HG02943 (cell line): Measurements from ENCODE around the gene KIAA1217.
"Not testable (repeated sequence)": the region's sequence is repeated elsewhere in the genome, so short reads cannot be mapped to it uniquely, and the experiment has no call there.

Source experiments
- ATAC-seq: cut with Tn5 transposase; IDR thresholded peaks from one replicate; pipeline ENCODE4 v1.9.1; 2021; ENCODE audit warnings: mild to moderate bottlenecking, low read depth, moderate library complexity; ENCODE audit not compliant: unreplicated experiment

KIAA1217 gene

GRCh38 chr10:24324651-24325050 is 115.7 kb downstream of the KIAA1217 start:
- ATAC-seq, result no peak

DNA sequence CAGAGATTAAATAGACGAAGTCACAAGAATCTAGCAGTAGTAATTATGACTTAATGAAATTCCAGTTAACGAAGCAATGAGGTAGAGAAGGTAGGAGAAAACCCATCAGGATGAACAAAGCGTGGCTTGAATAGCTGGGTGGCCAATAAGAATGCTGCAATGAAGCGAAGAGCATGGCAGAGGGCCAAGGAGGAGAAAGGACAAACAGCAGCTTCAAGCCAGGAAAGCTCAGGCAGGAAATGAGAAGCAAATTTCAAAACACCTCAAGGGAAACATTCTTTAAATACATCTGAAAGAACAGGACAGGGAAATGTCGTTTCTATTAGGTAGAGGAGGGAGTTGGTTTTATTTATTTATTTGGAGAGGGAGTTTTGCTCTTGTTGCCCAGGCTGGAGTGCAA is 122.5 kb downstream of the KIAA1217 start:
- no peak for ATAC-seq

DNA sequence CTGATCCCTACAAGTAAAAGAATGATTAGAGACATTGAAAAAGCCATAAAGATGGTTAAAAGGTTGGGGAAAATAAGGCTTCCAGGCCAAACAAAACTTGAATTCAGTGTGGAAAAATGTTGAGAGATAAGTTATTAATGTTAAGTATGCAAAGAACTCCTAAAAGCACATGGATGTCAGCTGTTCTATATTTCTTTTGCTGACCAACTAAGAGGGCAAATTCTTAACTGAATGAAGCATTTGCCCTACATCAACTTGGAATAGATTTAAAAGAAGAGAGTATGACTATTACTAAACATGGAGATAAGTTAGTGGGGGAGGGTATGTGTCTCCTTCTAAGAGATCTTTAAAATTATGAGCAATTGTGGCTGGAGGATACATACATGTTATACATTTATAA is 124.8 kb downstream of the KIAA1217 start:
- no peak for ATAC-seq

GRCh38 chr10:24334279-24334939 is 125.5 kb downstream of the KIAA1217 start:
- ATAC-seq, result no peak

- not testable (repeated sequence) for ATAC-seq
Observed at GRCh38 chr10:24337723-24338122, 128.8 kb downstream of the KIAA1217 start.

DNA sequence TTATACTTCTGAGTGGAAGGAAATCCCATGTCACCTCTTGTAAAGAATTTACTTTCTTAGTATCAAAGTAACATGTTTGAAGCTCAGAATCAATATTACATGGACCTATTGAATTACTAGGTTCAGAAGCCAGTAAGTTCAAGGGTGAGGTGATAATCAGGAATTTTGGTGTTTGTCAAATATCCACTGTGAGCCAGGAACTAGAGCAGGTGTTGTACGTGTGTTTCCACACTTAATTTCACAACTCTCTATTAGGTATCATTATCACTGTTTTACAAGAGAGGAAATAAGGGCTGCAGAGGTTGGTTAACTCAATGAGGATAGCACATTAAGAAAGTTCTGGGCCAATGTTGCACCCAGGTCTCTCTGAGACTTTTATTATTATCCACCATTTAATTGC is 130.4 kb downstream of the KIAA1217 start:
- ATAC-seq, result no peak

- ATAC-seq, result no peak
Observed at GRCh38 chr10:24340446-24340845, 131.5 kb downstream of the KIAA1217 start.

DNA sequence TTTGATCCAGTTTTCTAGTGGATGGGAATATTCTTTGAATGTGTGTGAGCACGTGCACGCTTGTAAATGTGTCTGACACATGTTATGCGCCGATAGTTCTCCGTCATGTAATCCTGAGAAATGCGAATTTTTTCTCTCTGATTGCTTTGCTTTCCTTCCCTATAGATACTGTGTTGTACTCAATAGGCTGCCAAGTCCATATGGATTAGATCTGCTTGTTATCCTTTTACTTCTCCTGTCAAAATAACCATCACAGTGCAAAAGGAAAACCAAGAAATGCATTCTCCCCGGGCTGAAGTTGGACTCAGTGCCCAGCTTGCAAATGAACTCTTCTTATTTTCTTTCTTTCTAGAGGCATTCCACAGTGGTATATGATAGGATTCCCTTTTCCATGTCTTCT is 131.9 kb downstream of the KIAA1217 start:
- no peak for ATAC-seq

- ATAC-seq, result no peak
Observed at GRCh38 chr10:24341371-24341770, 132.4 kb downstream of the KIAA1217 start.

DNA sequence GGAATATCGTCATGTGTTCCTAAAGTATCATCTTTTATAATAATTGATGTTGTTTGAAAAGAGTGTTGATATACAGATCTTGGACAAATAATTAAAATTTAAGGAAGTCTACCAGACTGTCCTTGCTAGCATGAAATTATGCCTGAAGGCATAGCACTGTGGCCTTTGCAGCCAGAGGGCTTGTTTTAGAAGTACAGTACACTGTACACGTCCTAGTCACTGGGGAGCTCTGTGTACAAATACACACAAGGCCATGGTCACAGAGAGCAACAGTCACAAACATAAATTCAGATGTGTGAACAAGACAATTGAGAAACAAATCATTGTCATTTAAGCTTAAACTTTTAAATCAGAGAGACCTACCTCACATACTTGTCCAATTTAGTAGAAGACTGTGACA is 133.0 kb downstream of the KIAA1217 start:
- ATAC-seq, result no peak

DNA sequence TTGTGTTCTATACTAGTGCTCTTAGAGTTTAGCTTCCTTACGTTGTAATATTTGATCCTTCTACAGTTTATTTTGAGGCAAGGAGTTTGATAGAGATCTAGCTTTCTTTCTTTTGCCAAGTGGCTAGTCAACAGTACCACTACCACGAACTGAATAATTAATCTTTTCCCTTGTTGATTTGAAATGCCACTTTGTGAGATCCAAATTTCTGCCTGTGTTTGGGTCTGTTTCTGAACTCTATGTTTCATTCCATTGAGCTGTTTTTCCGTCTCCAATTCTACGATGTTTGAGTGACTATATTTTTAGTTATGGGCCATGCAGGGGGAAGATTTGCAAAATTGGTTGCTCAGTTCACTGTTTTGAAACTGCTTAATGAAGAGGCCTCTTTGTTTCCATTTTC is 134.7 kb downstream of the KIAA1217 start:
- no peak for ATAC-seq

GRCh38 chr10:24344279-24344678 is 135.3 kb downstream of the KIAA1217 start:
- ATAC-seq, result no peak

GRCh38 chr10:24344695-24345463 is 135.9 kb downstream of the KIAA1217 start:
- ATAC-seq, result no peak

GRCh38 chr10:24346877-24347519 is 138.1 kb downstream of the KIAA1217 start:
- no peak for ATAC-seq

GRCh38 chr10:24349379-24350001 is 140.6 kb downstream of the KIAA1217 start:
- ATAC-seq, result no peak

DNA sequence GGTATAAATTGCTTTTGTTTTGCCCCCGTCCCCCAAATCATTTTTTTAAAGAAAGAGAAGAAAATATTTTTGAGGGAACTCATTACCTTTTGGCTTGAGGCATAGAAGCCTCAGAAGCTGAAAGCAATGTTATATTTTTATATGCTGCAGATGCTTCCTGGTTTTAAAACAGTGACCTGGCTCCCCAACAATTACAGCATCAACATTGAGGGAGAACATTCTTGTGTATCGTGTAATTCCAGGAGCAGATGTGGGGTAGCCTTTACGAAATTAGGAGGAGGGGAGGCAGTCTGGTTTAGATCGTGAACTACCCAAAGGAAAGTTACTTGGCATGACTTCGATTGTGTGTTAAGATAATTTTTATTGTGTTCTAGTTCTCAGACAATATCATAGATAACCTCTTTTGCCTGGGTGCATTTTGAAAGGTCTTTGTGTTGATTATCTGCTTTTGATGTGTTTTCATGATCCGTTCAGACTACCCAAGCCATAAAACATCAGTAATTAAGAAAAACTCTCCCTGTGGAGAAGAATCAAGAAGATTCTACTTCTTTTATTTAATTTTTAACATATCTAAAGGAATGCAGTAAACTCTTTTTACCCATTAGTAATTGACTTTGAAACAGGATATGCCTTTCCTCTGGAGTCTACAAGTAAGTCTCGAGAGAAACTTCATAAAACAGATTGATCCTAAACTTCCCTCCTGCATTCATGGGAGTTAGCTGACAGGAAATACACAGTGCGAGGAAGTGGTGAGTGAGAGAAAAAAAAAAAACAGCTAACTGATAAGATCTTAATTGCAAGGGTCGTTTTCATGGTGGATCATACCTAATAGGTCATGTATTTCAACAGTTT is 141.4 kb downstream of the KIAA1217 start:
- no peak for ATAC-seq

DNA sequence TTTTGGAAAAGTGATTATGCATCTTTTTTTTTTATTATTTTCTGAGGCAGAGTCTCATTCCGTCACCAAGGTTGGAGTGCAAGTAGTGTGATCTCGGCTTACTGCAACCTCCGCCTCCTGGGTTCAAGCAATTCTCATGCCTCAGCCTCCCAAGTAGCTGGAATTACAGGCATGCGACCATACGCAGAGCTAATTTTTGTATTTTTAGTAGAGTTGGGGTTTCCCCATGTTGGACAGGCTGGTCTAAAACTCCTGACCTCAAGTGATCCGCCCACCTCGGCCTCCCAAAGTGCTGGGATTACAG is 141.9 kb downstream of the KIAA1217 start:
- not testable (repeated sequence) for ATAC-seq

DNA sequence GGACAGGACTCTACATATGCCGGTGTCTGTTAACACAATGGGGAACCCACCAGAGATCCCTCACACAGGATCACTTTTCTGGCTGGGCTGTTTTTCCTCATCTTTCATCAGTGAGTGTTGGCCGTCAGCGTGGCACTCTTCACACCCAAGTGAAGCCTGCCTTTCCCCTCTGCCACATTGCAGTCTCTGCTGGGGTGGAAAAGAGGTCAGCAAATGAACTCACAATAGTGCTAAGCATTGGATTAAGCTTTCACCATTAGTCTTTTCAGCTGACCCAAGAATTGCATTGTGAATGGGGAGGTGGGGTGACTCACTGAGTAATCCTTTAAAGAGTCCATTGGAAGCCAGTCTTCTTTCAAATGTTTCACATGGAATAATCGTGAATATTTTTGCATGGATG is 143.0 kb downstream of the KIAA1217 start:
- no peak for ATAC-seq

DNA sequence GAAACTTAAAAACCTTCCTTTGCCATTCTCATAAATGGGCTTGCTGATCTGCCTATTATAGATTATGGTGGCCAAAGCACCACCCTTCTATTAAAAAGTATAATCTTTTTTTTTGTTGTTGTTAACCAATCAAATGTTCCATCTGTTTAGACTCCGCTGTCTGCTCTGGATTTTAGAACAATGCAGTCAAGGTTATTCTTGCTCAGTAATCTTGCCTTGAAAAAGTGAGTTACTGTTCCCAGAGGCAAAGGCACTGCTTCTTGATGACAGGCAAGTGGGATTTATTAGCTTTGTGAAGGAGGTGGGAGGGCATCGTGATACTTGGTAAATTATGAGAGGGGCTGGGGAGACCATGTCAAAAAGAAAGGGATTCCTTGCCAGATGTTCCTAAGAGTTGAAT is 143.5 kb downstream of the KIAA1217 start:
- no peak for ATAC-seq

DNA sequence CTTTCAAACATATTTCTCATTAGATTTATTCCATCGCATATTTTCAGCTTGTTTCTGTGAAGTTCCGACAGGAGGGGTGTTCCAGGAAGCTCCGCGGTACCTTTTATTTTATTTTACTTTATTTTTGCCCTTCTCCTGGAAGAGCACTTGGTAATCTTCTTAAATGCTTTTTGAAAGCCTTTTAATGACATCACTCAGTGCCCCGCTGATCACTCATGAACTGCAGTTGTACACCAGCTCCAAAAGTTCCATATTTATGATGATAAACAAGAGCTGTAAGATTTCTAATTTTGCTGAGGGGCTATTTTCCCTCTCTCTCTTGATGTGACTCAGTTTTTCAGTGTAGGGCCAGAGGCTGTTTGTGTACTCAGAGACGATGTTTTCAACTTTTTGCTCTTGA is 144.4 kb downstream of the KIAA1217 start:
- ATAC-seq, result no peak
